Small intestine (tissue), 7 donors: ENCODE data around the gene TMEM273. TPM values are rescaled to one million over a fixed set of nuclear protein-coding genes. Genes with fewer than 3 reads are reported as not detected.

Source experiments
- DNase-seq, 2 donors: peaks; one replicate each; pipeline versions ENCODE4 v3.0.0 to v3.0.0-alpha.2; 2013
- FAIRE-seq: peaks from 2 replicates; lab custom pipeline; 2012; peaks lifted over from hg19 to GRCh38; lab: Jason Lieb, UNC
- H3K27ac ChIP-seq, 3 donors: one replicate each; pipeline ENCODE4 v1.5.1; 2013; ENCODE audit warnings: low read length in 2 of 3, mild to moderate bottlenecking in 2 of 3, control low read depth in 1 of 3, inconsistent platforms in 1 of 3, low read depth in 1 of 3, moderate library complexity in 1 of 3
- H3K27me3 ChIP-seq, 3 donors: one replicate each; pipeline ENCODE4 v1.6.1; 2013; ENCODE audit warnings: low read length in 3 of 3, inconsistent platforms in 1 of 3; ENCODE audit not compliant: control insufficient read depth in 3 of 3, insufficient read depth in 3 of 3
- H3K36me3 ChIP-seq, 3 donors: one replicate each; pipeline ENCODE4 v1.6.1; 2013; ENCODE audit warnings: low read length in 3 of 3, inconsistent platforms in 1 of 3, low read depth in 1 of 3, mild to moderate bottlenecking in 1 of 3, moderate library complexity in 1 of 3; ENCODE audit not compliant: control insufficient read depth in 3 of 3, insufficient read depth in 2 of 3
- H3K4me1 ChIP-seq, 3 donors: one replicate each; pipeline ENCODE4 v1.6.1; 2013; ENCODE audit warnings: low read length in 2 of 3, inconsistent platforms in 1 of 3, low read depth in 1 of 3, mild to moderate bottlenecking in 1 of 3, moderate library complexity in 1 of 3; ENCODE audit not compliant: control insufficient read depth in 3 of 3, insufficient read depth in 2 of 3
- H3K4me3 ChIP-seq, 3 donors: one replicate each; pipeline ENCODE4 v1.5.1; 2013; ENCODE audit warnings: low read length in 3 of 3, control low read depth in 1 of 3, inconsistent platforms in 1 of 3, low read depth in 1 of 3, mild to moderate bottlenecking in 1 of 3, moderate library complexity in 1 of 3
- H3K9me3 ChIP-seq, 2 donors: one replicate each; pipeline ENCODE4 v1.6.1; 2013; ENCODE audit warnings: low read depth in 1 of 2, low read length in 1 of 2; ENCODE audit not compliant: control insufficient read depth in 2 of 2, insufficient read depth in 1 of 2
- WGBS, 3 donors: extraction: QIAGEN DNeasy Blood & Tissue Kit; methylation state at CpG; one replicate each; pipeline ENCODE4 v1.1.7; 2013; 5-methylcytosine and 5-hydroxymethylcytosine counted together
- polyA plus RNA-seq, 4 donors: library from polyadenylated mRNA; stranded (reverse) in 3 of 4; unstranded in 1 of 4; fragments of 200-250 nt in 3 of 4; fragments of 120-200 nt in 1 of 4; gene quantifications; one replicate each; pipeline versions ENCODE4 v1.2.1 to v1.2.3, GENCODE V29; 2013
- donor health status: healthy with polysubstance abuse.
- donor health status: control.
- donor health status: control.
- donor health status: Bipolar disorder and iron deficiency.
- donor health status: healthy.

Gene TMEM273
- polyA plus RNA-seq, 4 donors, result 1.8 to 19.9 (median 3.4) TPM

DNA sequence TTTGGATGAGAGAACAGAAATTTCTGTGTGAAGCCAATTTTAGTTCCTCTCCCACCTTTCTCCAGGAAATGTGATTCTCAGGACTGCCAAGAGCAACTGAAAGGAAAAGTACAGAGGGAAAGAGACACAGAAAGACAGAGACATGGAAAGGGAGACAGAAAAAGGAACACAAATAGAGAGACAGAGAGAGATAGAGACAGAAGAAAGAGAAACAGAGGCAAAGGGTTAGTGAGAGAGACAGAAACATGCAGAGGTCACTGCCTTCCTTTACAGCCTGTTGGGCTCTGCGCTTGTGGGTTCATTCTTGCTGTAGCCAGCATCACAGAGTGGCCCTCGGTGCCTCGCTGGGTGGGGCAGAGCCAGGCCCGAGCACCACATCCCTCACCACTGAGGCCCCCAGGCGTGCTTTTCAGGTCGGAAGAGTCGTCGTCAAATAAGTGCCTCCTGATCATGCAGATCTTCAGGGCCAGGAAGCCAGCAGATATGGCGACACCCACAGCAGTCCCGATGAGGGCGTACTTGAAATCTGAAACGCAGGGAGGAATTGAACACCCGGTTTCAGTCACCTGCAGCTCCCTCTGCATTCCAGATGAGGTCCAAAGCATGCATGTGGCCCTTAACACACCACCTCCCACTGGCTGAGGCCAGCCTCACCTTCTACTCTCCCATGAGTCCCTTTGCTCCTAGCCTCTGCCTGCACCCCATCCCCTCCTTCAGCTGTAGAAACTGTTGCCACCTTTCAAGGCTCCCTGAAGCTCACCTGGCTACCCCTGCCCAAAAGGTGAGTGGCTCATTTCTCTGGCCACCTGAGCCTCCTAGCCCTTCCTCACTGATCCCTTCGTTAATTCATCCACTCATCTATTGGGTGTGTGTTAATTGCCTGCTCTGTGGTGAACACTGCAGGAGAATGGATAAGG is 21.4 kb downstream of the TMEM273 start:
- DNase-seq, result no peak
- H3K27me3 ChIP-seq, result peaks cover 0 to 2% (median 0%) of the 10 kb centered on the region in 3 donors
- WGBS, 3 donors, result 80 to 82% (median 81%) methylated on average over 14 of the region's 14 CpGs
- H3K9me3 ChIP-seq, result no peaks in the 10 kb centered on the region
- H3K4me1 ChIP-seq, result no peaks in the 10 kb centered on the region
- no peaks in the 10 kb centered on the region for H3K36me3 ChIP-seq
- FAIRE-seq, result no peak
- H3K4me3 ChIP-seq, result no peak overlapping the region
- no peak overlapping the region for H3K27ac ChIP-seq

DNA sequence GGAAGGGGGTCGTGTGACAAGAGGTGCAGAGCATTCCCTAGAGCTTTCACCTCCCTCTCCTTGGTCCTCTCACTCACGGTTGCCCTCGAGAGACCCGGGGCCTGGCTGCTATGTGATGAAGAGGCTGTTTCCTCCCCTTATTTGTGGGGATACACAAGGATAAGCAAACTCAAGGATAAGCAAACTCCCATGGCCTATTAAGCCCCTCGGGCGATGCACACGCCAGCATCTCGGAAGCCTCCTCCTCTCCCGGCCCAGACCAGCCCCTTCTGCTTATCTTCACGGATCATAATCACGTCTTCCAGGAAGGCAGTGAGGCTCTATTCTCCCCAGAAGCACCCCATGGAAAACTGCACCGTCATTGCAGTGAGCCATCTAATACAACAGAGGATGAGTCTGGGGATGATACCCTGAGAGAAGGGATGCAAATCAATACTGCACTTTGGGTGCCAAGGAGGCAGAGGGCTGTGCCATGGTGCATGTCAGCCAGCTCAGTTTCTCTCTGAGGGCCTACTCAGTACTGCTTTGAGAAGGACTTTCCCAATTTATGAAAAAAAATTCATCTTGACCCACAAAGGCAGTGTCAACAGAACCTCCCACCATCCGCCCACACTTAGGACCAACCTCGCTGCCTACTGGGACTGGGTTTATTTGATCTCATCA is 22.2 kb downstream of the TMEM273 start:
- no peaks in the 10 kb centered on the region for H3K36me3 ChIP-seq
- DNase-seq (no peak), FAIRE-seq (no peak)
- 67 to 82% (median 80%) methylated on average over 14 of the region's 14 CpGs for WGBS, 3 donors
- peaks cover 0 to 2% (median 0%) of the 10 kb centered on the region in 3 donors for H3K27me3 ChIP-seq
- H3K4me3 ChIP-seq, result no peak overlapping the region
- H3K9me3 ChIP-seq, result no peaks in the 10 kb centered on the region
- H3K4me1 ChIP-seq, result no peaks in the 10 kb centered on the region
- H3K27ac ChIP-seq, result no peak overlapping the region

DNA sequence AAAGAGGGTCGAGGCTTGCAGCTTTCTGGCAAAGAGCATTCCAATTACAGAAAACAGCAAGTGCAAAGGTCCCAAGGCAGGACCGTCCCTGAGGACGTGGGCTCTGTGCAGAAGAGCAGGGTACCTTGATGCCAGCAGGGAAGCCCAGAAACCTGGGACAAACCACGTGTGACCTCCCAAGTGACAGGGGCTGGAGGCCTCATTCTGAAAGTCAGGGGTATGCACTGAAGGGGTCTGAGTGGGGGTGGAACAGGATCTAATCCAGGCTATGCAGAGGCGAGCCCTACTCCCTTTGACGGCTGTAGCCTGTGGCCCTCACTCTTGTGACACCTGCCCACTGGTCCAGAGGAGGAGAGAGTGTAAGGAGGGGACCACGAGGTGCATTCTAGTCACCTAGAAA is 22.9 kb downstream of the TMEM273 start:
- Histone ChIP-seq H3K4me1 (no peaks in the 10 kb centered on the region), H3K9me3 (no peaks in the 10 kb centered on the region), H3K27ac (no peak overlapping the region), H3K27me3 (peaks cover 0 to 5% (median 0%) of the 10 kb centered on the region in 3 donors), H3K4me3 (no peak overlapping the region), H3K36me3 (no peaks in the 10 kb centered on the region)
- FAIRE-seq (no peak), DNase-seq (no peak)
- 47 to 78% (median 66%) methylated on average over 7 of the region's 7 CpGs for WGBS, 3 donors

DNA sequence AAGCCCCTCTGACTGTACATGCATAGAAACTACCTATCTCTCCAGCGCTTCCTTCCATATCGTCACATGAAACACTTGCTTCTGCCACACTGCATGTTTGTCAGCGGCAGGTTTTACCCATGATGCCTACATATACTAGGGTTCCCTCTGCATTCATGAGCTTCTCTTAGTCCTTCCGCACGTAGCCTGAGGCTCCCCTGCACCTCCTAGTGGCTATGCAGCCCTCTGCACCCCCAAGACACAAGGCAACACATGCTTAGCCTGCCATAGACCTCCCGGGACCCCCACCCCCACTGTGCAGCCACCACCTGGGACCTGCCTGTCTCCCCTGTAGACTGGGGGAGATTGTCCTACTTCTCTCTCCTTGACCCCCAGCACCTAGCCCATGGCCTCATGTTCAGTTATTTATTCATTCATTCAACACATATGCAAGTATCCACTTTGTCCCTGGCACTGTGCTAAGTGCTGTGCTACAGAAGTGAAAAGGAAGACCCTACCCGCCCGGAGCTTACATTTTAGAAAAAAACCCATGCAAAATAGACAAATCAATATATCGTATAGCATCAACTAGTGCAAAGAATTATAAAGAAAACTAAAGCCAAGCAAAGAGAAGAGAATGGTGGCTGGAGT is 23.5 kb downstream of the TMEM273 start:
- H3K27ac ChIP-seq, result no peak overlapping the region
- no peak for FAIRE-seq
- WGBS, 3 donors, result 38 to 58% (median 40%) methylated on average over 9 of the region's 9 CpGs
- DNase-seq, result peak; percentile 33 to 63
- H3K27me3 ChIP-seq, result peaks cover 0 to 5% (median 0%) of the 10 kb centered on the region in 3 donors
- no peaks in the 10 kb centered on the region for H3K9me3 ChIP-seq
- H3K36me3 ChIP-seq, result no peaks in the 10 kb centered on the region
- no peaks in the 10 kb centered on the region for H3K4me1 ChIP-seq
- no peak overlapping the region for H3K4me3 ChIP-seq

DNA sequence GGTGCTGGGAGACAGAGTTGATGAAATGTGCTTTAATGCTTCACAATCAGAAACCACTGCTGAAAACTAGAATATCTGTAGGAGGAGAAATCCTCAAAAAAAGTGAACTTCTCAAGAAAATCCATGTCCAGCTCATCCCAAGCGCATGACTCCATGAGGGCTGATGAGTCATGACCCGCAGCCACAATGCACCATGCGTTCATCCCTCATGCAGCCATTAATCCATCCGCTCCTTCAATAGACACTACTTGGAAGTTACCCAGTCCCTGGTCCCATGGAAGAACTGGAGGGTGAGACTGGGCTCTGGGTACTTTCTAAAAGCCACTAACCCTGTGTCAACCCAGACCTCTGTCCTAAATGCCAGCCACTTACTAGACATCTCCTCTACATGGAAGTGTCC is 24.4 kb downstream of the TMEM273 start:
- no peaks in the 10 kb centered on the region for H3K9me3 ChIP-seq
- H3K27me3 ChIP-seq, result peaks cover 0 to 5% (median 0%) of the 10 kb centered on the region in 3 donors
- DNase-seq, result no peak
- no peak overlapping the region for H3K4me3 ChIP-seq
- H3K27ac ChIP-seq, result no peak overlapping the region
- H3K36me3 ChIP-seq, result no peaks in the 10 kb centered on the region
- FAIRE-seq, result no peak
- WGBS, 3 donors, result 86 to 94% (median 93%) methylated on average over 4 of the region's 4 CpGs
- H3K4me1 ChIP-seq, result no peaks in the 10 kb centered on the region

DNA sequence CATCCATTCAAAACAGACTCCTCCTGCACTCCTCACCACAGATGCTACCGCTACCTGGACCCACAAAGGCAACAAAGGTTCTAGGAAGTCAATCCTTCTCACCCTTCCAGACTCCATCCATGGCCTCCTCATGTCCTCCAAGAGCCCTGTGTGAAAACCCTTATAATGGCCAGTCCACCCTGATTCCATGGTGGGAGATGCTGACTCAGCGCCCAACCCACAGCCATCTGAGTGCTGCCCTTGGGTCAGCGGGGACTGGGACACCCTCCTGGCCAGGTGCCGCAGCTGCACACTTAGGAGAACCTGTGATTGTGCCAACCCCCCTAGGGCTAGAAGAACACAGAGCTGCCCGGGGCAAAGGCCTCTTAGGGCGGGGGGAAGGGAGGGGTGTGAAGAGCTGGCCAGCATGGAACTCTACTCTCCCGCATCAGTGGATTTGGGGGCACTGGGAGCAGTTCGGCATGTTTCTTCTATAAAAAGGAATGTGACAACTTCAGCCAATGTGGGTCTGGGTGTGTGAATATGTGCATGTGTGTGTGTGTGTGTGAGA is 25.4 kb downstream of the TMEM273 start:
- Histone ChIP-seq H3K36me3 (no peaks in the 10 kb centered on the region), H3K27me3 (peaks cover 0 to 5% (median 0%) of the 10 kb centered on the region in 3 donors), H3K4me1 (no peaks in the 10 kb centered on the region), H3K4me3 (no peak overlapping the region), H3K27ac (no peak overlapping the region), H3K9me3 (no peaks in the 10 kb centered on the region)
- FAIRE-seq (no peak), DNase-seq (no peak)
- WGBS, 3 donors, result 66 to 84% (median 69%) methylated on average over 8 of the region's 8 CpGs

DNA sequence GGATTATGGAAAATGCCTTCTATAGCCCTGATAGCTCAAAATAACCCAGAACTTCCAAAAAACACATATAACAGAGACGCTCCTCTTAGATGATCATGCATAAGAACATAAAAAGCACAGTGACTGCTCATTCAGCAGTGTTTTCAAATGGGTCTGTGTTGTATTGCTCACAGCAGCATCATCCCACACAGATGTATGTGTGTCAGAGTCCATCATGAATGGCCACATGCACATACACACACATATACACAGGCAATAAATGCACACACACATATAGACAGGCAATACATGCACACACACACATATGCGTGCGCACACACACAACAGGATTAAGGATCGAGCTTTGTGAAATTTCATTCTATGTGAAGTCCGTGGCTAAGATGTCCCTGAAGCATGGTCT is 26.1 kb downstream of the TMEM273 start:
- no peak for FAIRE-seq
- Histone ChIP-seq H3K9me3 (no peaks in the 10 kb centered on the region), H3K27me3 (peaks cover 0 to 5% (median 0%) of the 10 kb centered on the region in 3 donors), H3K36me3 (no peaks in the 10 kb centered on the region), H3K4me1 (no peaks in the 10 kb centered on the region), H3K27ac (no peak overlapping the region), H3K4me3 (no peak overlapping the region)
- 73 to 84% (median 76%) methylated on average over 5 of the region's 5 CpGs for WGBS, 3 donors
- DNase-seq, result no peak

DNA sequence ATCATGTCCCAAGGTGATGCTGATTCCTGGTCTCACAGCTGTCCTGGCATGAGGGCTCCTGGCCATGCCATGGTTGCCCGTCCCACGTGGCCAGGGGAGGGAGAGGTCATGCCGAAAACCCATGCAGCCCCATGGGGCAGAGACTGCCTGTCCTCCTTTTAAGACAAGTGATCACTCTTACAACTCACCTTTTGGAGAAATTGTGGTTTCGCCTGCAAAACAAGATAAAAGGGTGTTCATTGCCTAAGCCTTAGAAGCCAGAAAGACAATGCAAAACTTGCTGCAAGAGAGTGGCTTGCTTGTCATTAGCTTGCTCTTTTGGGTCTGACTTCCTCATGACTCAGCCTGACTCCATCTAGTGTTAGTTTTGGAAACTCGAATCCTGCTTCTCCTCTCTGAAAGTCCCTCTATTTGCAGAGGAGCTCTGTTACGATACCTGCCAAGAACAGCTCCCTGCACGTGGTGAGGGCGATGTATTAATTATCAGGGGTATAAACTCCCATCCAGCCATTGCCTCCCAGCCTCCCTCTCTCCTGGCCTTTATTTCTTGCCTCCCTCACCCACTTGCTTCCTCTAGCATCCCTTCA is 26.7 kb downstream of the TMEM273 start:
- DNase-seq (peak; percentile 9 to 20), FAIRE-seq (no peak)
- H3K9me3 ChIP-seq, result no peaks in the 10 kb centered on the region
- H3K4me1 ChIP-seq, result no peaks in the 10 kb centered on the region
- no peak overlapping the region for H3K4me3 ChIP-seq
- 45 to 55% (median 50%) methylated on average over 8 of the region's 8 CpGs for WGBS, 3 donors
- peaks cover 0 to 5% (median 0%) of the 10 kb centered on the region in 3 donors for H3K27me3 ChIP-seq
- no peaks in the 10 kb centered on the region for H3K36me3 ChIP-seq
- H3K27ac ChIP-seq, result no peak overlapping the region
